GM12878 (cell line): ENCODE data around the gene EXOSC6. TPM values are rescaled to one million over a fixed set of nuclear protein-coding genes. Genes with fewer than 3 reads are reported as not detected.
A peak's percentile ranks its signal among the peaks of the same experiment; 100 is the strongest.

Experiments used
- ATAC-seq: fragments of 200-7000 bp; cut with Tn5 transposase; 3 replicates; pipeline ENCODE4 v1.9.1; 2020; ENCODE audit warnings: mild to moderate bottlenecking, moderate library complexity
- Bru-seq: library from RNA; stranded (reverse); fragments of 400-500 nt; gene quantifications from one replicate; lab custom pipeline; 2021; lab: Mats Ljungman, UMichigan
- BruChase-seq, 2 experiments: library from RNA; stranded (reverse); fragments of 400-500 nt; gene quantifications; one replicate each; lab custom pipeline; 2021; lab: Mats Ljungman, UMichigan
- BruUV-seq: library from RNA; stranded (reverse); fragments of 400-500 nt; replicated peaks from 2 replicates; lab custom pipeline; 2021; lab: Mats Ljungman, UMichigan
- CTCF ChIA-PET: fragments of 300-600 bp; sonication (Branson Sonifier 250); formaldehyde crosslinking; extraction: SDS; loops from one replicate; lab custom pipeline; 2021; ENCODE audit warnings: inconsistent platforms; lab: Yijun Ruan, JAX
- POLR2A ChIA-PET: fragments of 350-600 bp; formaldehyde crosslinking; extraction: SDS; loops from one replicate; lab custom pipeline; 2021; ENCODE audit warnings: inconsistent platforms; lab: Charles Lee
- RAD21 ChIA-PET: fragments of 300-600 bp; sonication (Branson Sonifier 250); formaldehyde crosslinking; loops from one replicate; lab custom pipeline; 2023; ENCODE audit warnings: antibody characterized with exemption; ENCODE audit not compliant: unreplicated experiment; lab: Charles Lee
- SMC1A ChIA-PET: fragments of 300-600 bp; sonication (Branson Sonifier 250); formaldehyde crosslinking; loops from one replicate; lab custom pipeline; 2023; ENCODE audit not compliant: unreplicated experiment, uncharacterized antibody; lab: Charles Lee
- DNase-seq: peaks from one replicate; pipeline ENCODE4 v3.0.0-alpha.2; 2011; ENCODE audit warnings: low read depth, low spot score
- FAIRE-seq: peaks from 3 replicates; lab custom pipeline; 2011; peaks lifted over from hg19 to GRCh38; lab: Jason Lieb, UNC
- H2AFZ ChIP-seq: 2 replicates; pipeline ENCODE4 v1.6.0; 2011; ENCODE audit warnings: low read depth, low read length, control low read depth; ENCODE audit not compliant: control insufficient read depth
- H3K27ac ChIP-seq: 2 replicates; pipeline ENCODE4 v1.5.1; 2011; ENCODE audit warnings: control low read depth; ENCODE audit not compliant: control insufficient read depth, insufficient read depth
- H3K27me3 ChIP-seq, 2 experiments: replicated peaks in 1 of 2; 2 replicates each; pipeline versions ENCODE4 v1.6.0 to v1.6.1; 2011; ENCODE audit warnings: low read length in 1 of 2; ENCODE audit not compliant: control insufficient read depth in 2 of 2, insufficient read depth in 2 of 2
- H3K36me3 ChIP-seq, 2 experiments: 2 replicates each; pipeline ENCODE4 v1.5.1; 2011; ENCODE audit warnings: low read length in 1 of 2; ENCODE audit not compliant: control insufficient read depth in 2 of 2, insufficient read depth in 2 of 2
- H3K4me1 ChIP-seq: 2 replicates; pipeline ENCODE4 v1.6.1; 2011; ENCODE audit warnings: mild to moderate bottlenecking, low read length, moderate library complexity, mixed read lengths; ENCODE audit not compliant: control insufficient read depth, insufficient read depth
- H3K4me2 ChIP-seq: 2 replicates; pipeline ENCODE4 v1.6.0; 2011; ENCODE audit warnings: control low read depth; ENCODE audit not compliant: control insufficient read depth, insufficient read depth
- H3K4me3 ChIP-seq: fragments of 200-600 bp; sonication (generic); 2 replicates; pipeline ENCODE4 v1.5.1; 2016
- H3K79me2 ChIP-seq: 2 replicates; pipeline ENCODE4 v1.6.0; 2011; ENCODE audit warnings: low read length; ENCODE audit not compliant: control insufficient read depth, insufficient read depth
- H3K9ac ChIP-seq: 2 replicates; pipeline ENCODE4 v1.8.0; 2011; ENCODE audit warnings: low read length, control low read depth, mixed read lengths; ENCODE audit not compliant: control insufficient read depth, insufficient read depth
- H3K9me3 ChIP-seq: replicated peaks from 3 replicates; pipeline ENCODE4 v1.5.1; 2011; ENCODE audit warnings: mild to moderate bottlenecking, low read length; ENCODE audit not compliant: control insufficient read depth, insufficient read depth
- H4K20me1 ChIP-seq: 2 replicates; pipeline ENCODE4 v1.6.0; 2011; ENCODE audit not compliant: control insufficient read depth, insufficient read depth
- EP300 ChIP-seq, 2 experiments: fragments of 150-350 bp in 1 of 2; IDR thresholded peaks; 2 replicates each; pipeline ENCODE4 v1.6.1; 2011 to 2012; ENCODE audit warnings: low read depth in 2 of 2, low read length in 2 of 2, borderline replicate concordance in 1 of 2, improper control_type of control experiment in 1 of 2, inconsistent platforms in 1 of 2; ENCODE audit not compliant: control insufficient read depth in 1 of 2
- HDAC6 ChIP-seq: fragments of 200-600 bp; sonication (generic); IDR thresholded peaks from one replicate; pipeline ENCODE4 v1.8.0; 2017; ENCODE audit warnings: antibody characterized with exemption; ENCODE audit not compliant: unreplicated experiment
- KAT2A ChIP-seq: conservative IDR thresholded peaks from 2 replicates; pipeline ENCODE4 v1.6.1; 2011; ENCODE audit warnings: low read depth, low read length; ENCODE audit not compliant: control insufficient read depth
- NKRF ChIP-seq: fragments of 450-650 bp; conservative IDR thresholded peaks from 2 replicates; pipeline ENCODE4 v1.6.1; 2017; ENCODE audit warnings: mild to moderate bottlenecking, moderate library complexity
- POU2F2 ChIP-seq: IDR thresholded peaks from 3 replicates; pipeline ENCODE4 v1.6.1; 2011; ENCODE audit warnings: low read depth, mild to moderate bottlenecking, low read length, borderline replicate concordance
- RELB ChIP-seq: fragments of 450-650 bp; IDR thresholded peaks from 2 replicates; pipeline ENCODE4 v1.6.1; 2017; ENCODE audit warnings: low read depth, mild to moderate bottlenecking, moderate library complexity
- WGBS: methylation state at CpG from one replicate; pipeline ENCODE4 v1.1.6; 2016; ENCODE audit warnings: low lambda C conversion rate; ENCODE audit not compliant: insufficient replicate concordance, insufficient coverage; ENCODE audit errors: missing lambda C conversion rate; 5-methylcytosine and 5-hydroxymethylcytosine counted together
- in situ Hi-C: fragments of 300-500 bp; cut with MboI; formaldehyde crosslinking; loops from 9 replicates; pipeline ENCODE4 v1.14.3; 2018; ENCODE audit warnings: mixed read lengths
- intact Hi-C: fragments of 100-400 bp; cut with micrococcal nuclease; formaldehyde crosslinking; loops from one replicate; pipeline ENCODE4 v1.14.2; 2022; ENCODE audit not compliant: unreplicated experiment
- long read RNA-seq, 2 experiments: library from polyadenylated mRNA; unstranded; transcript quantifications; one replicate each; pipeline ENCODE4 v2.0.0, GENCODE V29; 2019 to 2020
- polyA minus RNA-seq, 3 experiments: library from RNA; depleted of rRNA, polyadenylated mRNA; stranded (reverse); fragments of >200 nt; gene quantifications; 2 replicates each; pipeline ENCODE4 v1.2.3, GENCODE V29; 2011
- polyA plus RNA-seq, 11 experiments: library from polyadenylated mRNA; depleted of rRNA in 4 of 11; unstranded in 6 of 11; stranded (reverse) in 5 of 11; fragments of >200 nt; fragmentation: Nextera tagmentation in 4 of 11; fragmentation: Illumina TruSeq in 1 of 11; extraction: Ambion mirVana in 4 of 11; extraction: Trizol in 1 of 11; gene quantifications; 1 replicate in 1 of 11; 2 replicates in 10 of 11; pipeline versions ENCODE4 v1.2.1 to v1.2.3, GENCODE V29; 2011 to 2016; ENCODE audit warnings: inconsistent platforms in 2 of 11, missing spikeins in 2 of 11, low read depth in 1 of 11
- total RNA-seq, 4 experiments: library from RNA; depleted of rRNA in 3 of 4; stranded (reverse); fragments of >200 nt in 3 of 4; fragmentation: Illumina TruSeq in 1 of 4; extraction: Trizol in 1 of 4; gene quantifications; 2 replicates each; pipeline versions ENCODE4 v1.2.1 to v1.2.3, GENCODE V29; 2013 to 2021

The EXOSC6 gene
- 17.7 and 19.6 TPM in 2 replicates for total RNA-seq (2013; cell fraction: nucleolus; rRNA removed)
- 27.5 and 28.3 TPM in 2 replicates for total RNA-seq (2014; rRNA removed)
- 14.7 and 15.4 TPM in 2 replicates for total RNA-seq (2014; rRNA removed; fragmentation: Illumina TruSeq; extraction: Trizol)
- 23.6 and 24.8 TPM in 2 replicates for total RNA-seq (2021)
- 5.2 TPM for polyA plus RNA-seq (2011; ENCODE audit: low read depth)
- polyA plus RNA-seq (2011; rRNA removed): 9.6 and 11.1 TPM in 2 replicates
- polyA plus RNA-seq (2011; cell fraction: cytosol; rRNA removed): 8.6 and 9.2 TPM in 2 replicates
- polyA plus RNA-seq (2011; cell fraction: nucleus; rRNA removed): 3.9 and 6.5 TPM in 2 replicates
- 6.1 and 9.2 TPM in 2 replicates for polyA plus RNA-seq (2012)
- 10.6 and 11.8 TPM in 2 replicates for polyA plus RNA-seq (2014; fragmentation: Illumina TruSeq; extraction: Trizol)
- polyA plus RNA-seq (2014; fragmentation: Nextera tagmentation; extraction: Ambion mirVana): 1 to 10 TPM; 8.2 to 9.0 TPM
- 17.3 and 19.1 TPM in 2 replicates for polyA plus RNA-seq (2014; rRNA removed)
- 10 to 100 TPM; 13.5 to 17.6 TPM for polyA plus RNA-seq (2016; fragmentation: Nextera tagmentation; extraction: Ambion mirVana)
- polyA minus RNA-seq (2011; rRNA and poly(A)+ RNA removed): 4.2 and 5.3 TPM in 2 replicates
- polyA minus RNA-seq (2011; cell fraction: cytosol; rRNA and poly(A)+ RNA removed): 6.5 and 7.2 TPM in 2 replicates
- 4.2 and 9.6 TPM in 2 replicates for polyA minus RNA-seq (2011; cell fraction: nucleus; rRNA and poly(A)+ RNA removed)
- percentile 87 among the genes with signal in this experiment for Bru-seq, nascent RNA
- BruChase-seq, experiment 1, labeled RNA remaining after a 6-hour chase: percentile 96 among the genes with signal in this experiment
- percentile 97 among the genes with signal in this experiment for BruChase-seq, experiment 2, labeled RNA remaining after a 2-hour chase
- long read RNA-seq, experiment 1, full-length matches to known transcripts: 14 of 14 reads
- long read RNA-seq, experiment 1, partial matches to known transcripts: 0 of 14 reads
- long read RNA-seq, experiment 1, other reads (novel, unspliced or antisense): 0 of 14 reads
- long read RNA-seq, experiment 2, full-length matches to known transcripts: 6 of 6 reads
- long read RNA-seq, experiment 2, partial matches to known transcripts: 0 of 6 reads
- long read RNA-seq, experiment 2, other reads (novel, unspliced or antisense): 0 of 6 reads

GRCh38 chr16:70251629-70252354 is at the start of gene EXOSC6:
TSS of gene EXOSC6 (minus strand) at chr16:70251940. CDS start at chr16:70251900, 40 bp downstream.
- FAIRE-seq (peak; percentile 91), DNase-seq (peak; percentile 65), ATAC-seq (peak; percentile 95)
- Histone ChIP-seq H3K79me2 (peaks cover 27% of the 10 kb centered on the region), H3K9me3 (no peaks in the 10 kb centered on the region), H3K36me3 (peaks cover 18 to 28% of the 10 kb centered on the region in 2 experiments), H3K4me3 (peak within 1 kb of the TSS; percentile 77), H3K4me2 (peak within 1 kb of the TSS; percentile 78), H3K27ac (peak within 1 kb of the TSS; percentile 71), H3K27me3 (no peaks in the 10 kb centered on the region), H4K20me1 (no peaks in the 10 kb centered on the region), H3K9ac (peak within 1 kb of the TSS; percentile 79), H2AFZ (peak within 1 kb of the TSS; percentile 71; the same call in 1 of the 2 replicates), H3K4me1 (no peaks in the 10 kb centered on the region)
- no TSS peak for BruUV-seq
- intact Hi-C loops: loop anchor here (10.0 kb wide), 1 partner anchor 87 kb away; no protein-coding TSS in a partner anchor
- RAD21 ChIA-PET: no interaction called here
- CTCF ChIA-PET: interaction anchor here (0.9 to 3.2 kb wide), 9 partner anchors 8 to 489 kb away, joined by 3 to 13 read pairs (median 3); partner anchors contain the start of gene DDX19B
- in situ Hi-C loops: no loop called here
- SMC1A ChIA-PET: interaction anchor here (0.6 to 0.7 kb wide), 2 partner anchors 20 to 73 kb away, joined by 3 read pairs; no protein-coding TSS in a partner anchor
- WGBS: 1% methylated on average over 47 of the region's 65 CpGs
- POLR2A ChIA-PET: interaction anchor here (0.5 to 0.8 kb wide), 3 partner anchors 88 to 377 kb away, joined by 3 to 4 read pairs (median 3); no protein-coding TSS in a partner anchor
- peak; percentile 37; the same call in 1 of the 2 replicates for TF ChIP-seq RELB
- TF ChIP-seq HDAC6: no peak
- peak; percentile 95 for TF ChIP-seq NKRF
- TF ChIP-seq EP300 (IDR thresholded peaks at IDR 0.05; ENCODE audit: borderline replicate concordance in 1 of 2, control insufficient read depth in 1 of 2, low read depth in 2 of 2, low read length in 2 of 2): 0 out of 4 replicates have a peak, but pooled peaks of 1 of the 2 experiments have one; percentile 19
- no peak for TF ChIP-seq KAT2A
- peak; percentile 75; the same call in 1 of the 3 replicates for TF ChIP-seq POU2F2
